ENCODE measurements around the gene USP47.

DNA sequence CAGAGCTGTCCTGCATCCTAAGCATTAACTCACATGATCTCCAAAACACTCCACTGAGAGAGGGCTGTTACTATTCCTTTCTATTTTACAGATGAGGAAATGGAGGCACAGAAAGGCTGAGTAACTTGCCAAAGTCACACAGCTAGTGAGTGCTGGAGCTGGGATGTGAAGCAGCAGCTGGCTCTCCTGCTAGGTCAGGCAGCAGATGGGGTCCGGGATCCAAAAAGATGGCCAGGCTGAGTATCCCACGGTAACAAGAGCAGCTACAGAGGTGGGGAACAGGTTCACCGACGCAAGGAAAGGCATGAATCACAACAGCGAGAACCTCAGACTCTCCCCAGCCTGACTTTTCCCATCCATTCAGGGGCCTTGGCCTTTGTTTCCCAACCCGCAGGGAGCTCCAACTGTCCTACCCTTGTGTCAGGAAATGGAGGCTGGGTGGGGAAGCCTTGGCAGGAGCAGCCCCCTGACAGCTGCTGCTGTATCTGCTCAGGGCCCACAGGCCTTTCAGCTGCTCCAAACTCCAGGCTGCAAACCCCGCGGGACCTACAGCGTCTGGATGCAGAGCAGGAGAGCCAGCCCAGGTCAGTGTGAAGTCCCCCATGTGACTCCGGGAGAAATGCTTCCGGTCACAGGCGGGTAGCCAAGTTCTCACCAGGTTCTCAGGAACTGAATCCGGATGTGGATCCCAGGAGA, 137.2 kb downstream of the USP47 start:
- TF ChIP-seq EZH2phosphoT487 (IDR thresholded peaks at IDR 0.05) = no peak
- no peak for TF ChIP-seq CTCF (IDR thresholded peaks at IDR 0.05)

All from neural progenitor cell (in vitro differentiated cells).